HUES6 (cell line): ENCODE results near the gene MT1G.
"Not testable (repeated sequence)": the region's sequence is repeated elsewhere in the genome, so short reads cannot be mapped to it uniquely, and the experiment has no call there.

Experiments
- H3K27ac ChIP-seq: 2 replicates; pipeline ENCODE4 v1.7.0; 2013; ENCODE audit warnings: low read depth, mild to moderate bottlenecking, low read length, inconsistent platforms
- H3K27me3 ChIP-seq: 2 replicates; pipeline ENCODE4 v1.6.1; 2013; ENCODE audit warnings: low read length; ENCODE audit not compliant: control insufficient read depth, insufficient read depth
- H3K36me3 ChIP-seq: 2 replicates; pipeline ENCODE4 v1.6.1; 2013; ENCODE audit warnings: low read length; ENCODE audit not compliant: control insufficient read depth, insufficient read depth
- H3K4me1 ChIP-seq: 2 replicates; pipeline ENCODE4 v1.6.1; 2013; ENCODE audit warnings: low read length; ENCODE audit not compliant: control insufficient read depth, insufficient read depth
- H3K4me3 ChIP-seq: 2 replicates; pipeline ENCODE4 v1.5.1; 2013; ENCODE audit warnings: low read depth, low read length
- H3K9ac ChIP-seq: one replicate; pipeline ENCODE4 v1.6.1; 2013; ENCODE audit warnings: mild to moderate bottlenecking, low read length
- H3K9me3 ChIP-seq: 2 replicates; pipeline ENCODE4 v1.6.1; 2013; ENCODE audit warnings: low read depth, low read length; ENCODE audit not compliant: control insufficient read depth, insufficient read depth

MT1G gene

GRCh38 chr16:56667581-56668571, at the start of gene MT1G:
TSS of gene MT1G (minus strand) at chr16:56668065. CDS start at chr16:56667993, 72 bp downstream.
- peaks cover 30% of the 10 kb centered on the region for H3K4me1 ChIP-seq
- peaks cover 99% of the 10 kb centered on the region for H3K27me3 ChIP-seq
- H3K4me3 ChIP-seq, result peak within 1 kb of the TSS; percentile 51
- H3K36me3 ChIP-seq, result no peaks in the 10 kb centered on the region
- H3K27ac ChIP-seq, result no peak within 1 kb of the TSS
- peak within 1 kb of the TSS; percentile 77 for H3K9ac ChIP-seq
- H3K9me3 ChIP-seq, result no peaks in the 10 kb centered on the region

GRCh38 chr16:56717532-56717931, 49.7 kb upstream of the MT1G start:
- H3K9ac ChIP-seq, H3K9me3 ChIP-seq, H3K4me3 ChIP-seq, H3K27ac ChIP-seq, H3K36me3 ChIP-seq, H3K4me1 ChIP-seq, H3K27me3 ChIP-seq: not testable (repeated sequence)

- no peaks in the 10 kb centered on the region for H3K36me3 ChIP-seq
- no peaks in the 10 kb centered on the region for H3K9me3 ChIP-seq
- no peaks in the 10 kb centered on the region for H3K4me1 ChIP-seq
- H3K27me3 ChIP-seq, result no peaks in the 10 kb centered on the region
- H3K27ac ChIP-seq, result no peak overlapping the region
- H3K9ac ChIP-seq, result no peak overlapping the region
- no peak overlapping the region for H3K4me3 ChIP-seq
Observed at GRCh38 chr16:56716761-56717160, 48.9 kb upstream of the MT1G start.

- H3K27me3 ChIP-seq, result no peaks in the 10 kb centered on the region
- H3K9ac ChIP-seq, result no peak overlapping the region
- H3K36me3 ChIP-seq, result no peaks in the 10 kb centered on the region
- H3K4me3 ChIP-seq, result no peak overlapping the region
- no peaks in the 10 kb centered on the region for H3K4me1 ChIP-seq
- no peaks in the 10 kb centered on the region for H3K9me3 ChIP-seq
- no peak overlapping the region for H3K27ac ChIP-seq
Observed at GRCh38 chr16:56715126-56715525, 47.3 kb upstream of the MT1G start.

- H3K9me3 ChIP-seq, result no peaks in the 10 kb centered on the region
- H3K36me3 ChIP-seq, result no peaks in the 10 kb centered on the region
- no peak overlapping the region for H3K27ac ChIP-seq
Observed at GRCh38 chr16:56713794-56714193, 45.9 kb upstream of the MT1G start.

GRCh38 chr16:56711862-56712261, 44.0 kb upstream of the MT1G start:
- Histone ChIP-seq H3K36me3 (no peaks in the 10 kb centered on the region), H3K9me3 (no peaks in the 10 kb centered on the region), H3K9ac (no peak overlapping the region), H3K4me3 (no peak overlapping the region), H3K4me1 (peaks cover 7% of the 10 kb centered on the region; the same call in 1 of the 2 replicates), H3K27ac (no peak overlapping the region), H3K27me3 (no peaks in the 10 kb centered on the region)

More at GRCh38 chr16:56713794-56714193, 45.9 kb upstream of the MT1G start:
- Histone ChIP-seq H3K4me1 (0 out of 2 replicates have a peak, but pooled peaks cover under 1% of the 10 kb centered on the region), H3K9ac (no peak overlapping the region), H3K27me3 (no peaks in the 10 kb centered on the region), H3K4me3 (no peak overlapping the region)

- no peaks in the 10 kb centered on the region for H3K9me3 ChIP-seq
- H3K4me3 ChIP-seq, result no peak overlapping the region
Observed at GRCh38 chr16:56710181-56710737, 42.4 kb upstream of the MT1G start.

GRCh38 chr16:56709443-56710040, 41.7 kb upstream of the MT1G start:
- Histone ChIP-seq H3K4me3 (no peak overlapping the region), H3K27ac (no peak overlapping the region), H3K36me3 (no peaks in the 10 kb centered on the region), H3K4me1 (peaks cover 7% of the 10 kb centered on the region; the same call in 1 of the 2 replicates), H3K9ac (no peak overlapping the region), H3K27me3 (no peaks in the 10 kb centered on the region), H3K9me3 (no peaks in the 10 kb centered on the region)

More at GRCh38 chr16:56710181-56710737, 42.4 kb upstream of the MT1G start:
- Histone ChIP-seq H3K9ac (no peak overlapping the region), H3K36me3 (no peaks in the 10 kb centered on the region), H3K27me3 (no peaks in the 10 kb centered on the region), H3K27ac (no peak overlapping the region), H3K4me1 (peaks cover 7% of the 10 kb centered on the region; the same call in 1 of the 2 replicates)

GRCh38 chr16:56708525-56709442, 40.9 kb upstream of the MT1G start:
- H3K27ac ChIP-seq, result no peak overlapping the region
- no peaks in the 10 kb centered on the region for H3K36me3 ChIP-seq
- no peaks in the 10 kb centered on the region for H3K9me3 ChIP-seq
- no peak overlapping the region for H3K9ac ChIP-seq
- no peaks in the 10 kb centered on the region for H3K27me3 ChIP-seq
- H3K4me3 ChIP-seq, result no peak overlapping the region
- peaks cover 7% of the 10 kb centered on the region; the same call in 1 of the 2 replicates for H3K4me1 ChIP-seq

- no peaks in the 10 kb centered on the region; the same call in 1 of the 2 replicates for H3K27me3 ChIP-seq
- H3K27ac ChIP-seq, result no peak overlapping the region
- no peaks in the 10 kb centered on the region for H3K9me3 ChIP-seq
- H3K9ac ChIP-seq, result peak overlapping the region; percentile 8
- no peak overlapping the region for H3K4me3 ChIP-seq
- H3K36me3 ChIP-seq, result no peaks in the 10 kb centered on the region
- H3K4me1 ChIP-seq, result peaks cover 8% of the 10 kb centered on the region
Observed at GRCh38 chr16:56702836-56703235, 35.0 kb upstream of the MT1G start.
